Esophagus squamous epithelium (tissue), 5 donors: ENCODE measurements around the gene ZRANB1. TPM values are rescaled to one million over a fixed set of nuclear protein-coding genes. Genes with fewer than 3 reads are reported as not detected.
A peak's percentile ranks its signal among the peaks of the same experiment; 100 is the strongest.
"Not testable (repeated sequence)": the region's sequence is repeated elsewhere in the genome, so short reads cannot be mapped to it uniquely, and the experiment has no call there.

ENCODE experiments used
- DNase-seq: peaks from one replicate; lab custom pipeline; 2025; lab: John Stamatoyannopoulos, UW
- H3K27ac ChIP-seq, 4 donors: fragments of 200-600 bp; sonication (generic); one replicate each; pipeline ENCODE4 v1.5.1; 2016 to 2019; ENCODE audit warnings: mild to moderate bottlenecking in 1 of 4
- H3K27me3 ChIP-seq, 4 donors: fragments of 200-600 bp; sonication (generic); 1 replicate in 3 of 4; 2 replicates in 1 of 4; pipeline versions ENCODE4 v1.5.1 to v1.6.0; 2017 to 2021; ENCODE audit warnings: antibody characterized with exemption in 1 of 4
- H3K36me3 ChIP-seq, 3 donors: fragments of 200-600 bp; sonication (generic); one replicate each; pipeline ENCODE4 v1.5.1; 2016 to 2019
- H3K4me1 ChIP-seq, 3 donors: fragments of 200-600 bp; sonication (generic); one replicate each; pipeline ENCODE4 v1.5.1; 2017 to 2019
- H3K4me3 ChIP-seq, 4 donors: fragments of 200-600 bp; sonication (generic); 1 replicate in 3 of 4; 2 replicates in 1 of 4; pipeline ENCODE4 v1.5.1; 2016 to 2019; ENCODE audit warnings: mild to moderate bottlenecking in 2 of 4, moderate library complexity in 1 of 4
- H3K9me3 ChIP-seq, 3 donors: fragments of 200-600 bp; sonication (generic); one replicate each; pipeline ENCODE4 v1.5.1; 2016 to 2019
- POLR2A ChIP-seq, 4 donors: fragments of 450-650 bp; IDR thresholded peaks; one replicate each; pipeline ENCODE4 v1.6.1; 2017; ENCODE audit warnings: antibody characterized with exemption in 4 of 4, mild to moderate bottlenecking in 4 of 4, moderate library complexity in 3 of 4
- WGBS, 2 donors: methylation state at CpG; one replicate each; pipeline ENCODE4 v1.1.5; 2018; 5-methylcytosine and 5-hydroxymethylcytosine counted together
- intact Hi-C: fragments of 100-400 bp; cut with DNase I; formaldehyde crosslinking; loops from one replicate; pipeline ENCODE4 v1.15.0; 2022
- total RNA-seq, 4 donors: library from RNA; depleted of rRNA; stranded (reverse); fragments of >200 nt; gene quantifications; one replicate each; pipeline ENCODE4 v1.1.0, GENCODE V29; 2016
- TF ChIP-seq, protein P1 (sequence below), 6 experiments: fragments of 450-650 bp in 4 of 6; fragments of 200-600 bp in 2 of 6; sonication (generic) in 2 of 6; IDR thresholded peaks; one replicate each; pipeline ENCODE4 v1.5.1; 2016 to 2019; ENCODE audit warnings: antibody characterized with exemption in 6 of 6, mild to moderate bottlenecking in 4 of 6, moderate library complexity in 4 of 6
- donor health status: DM: yes; HTN: yes; CAD: no.

The ZRANB1 gene
- total RNA-seq, 4 donors from 2014 or later: 11.7 to 25.2 (median 17.4) TPM

- WGBS, 2 donors: 74 to 78% methylated on average over 5 of the region's 5 CpGs
- Histone ChIP-seq H3K9me3 (no peaks in the 10 kb centered on the region), H3K36me3 (peaks cover 4 to 88% (median 25%) of the 10 kb centered on the region in 3 donors), H3K4me1 (peaks cover 0 to 8% (median 0%) of the 10 kb centered on the region in 3 donors), H3K27ac (no peak overlapping the region), H3K4me3 (no peak overlapping the region), H3K27me3 (no peaks in the 10 kb centered on the region)
- intact Hi-C loops: no loop called here
- DNase-seq: no peak
- TF ChIP-seq, protein P1, sequence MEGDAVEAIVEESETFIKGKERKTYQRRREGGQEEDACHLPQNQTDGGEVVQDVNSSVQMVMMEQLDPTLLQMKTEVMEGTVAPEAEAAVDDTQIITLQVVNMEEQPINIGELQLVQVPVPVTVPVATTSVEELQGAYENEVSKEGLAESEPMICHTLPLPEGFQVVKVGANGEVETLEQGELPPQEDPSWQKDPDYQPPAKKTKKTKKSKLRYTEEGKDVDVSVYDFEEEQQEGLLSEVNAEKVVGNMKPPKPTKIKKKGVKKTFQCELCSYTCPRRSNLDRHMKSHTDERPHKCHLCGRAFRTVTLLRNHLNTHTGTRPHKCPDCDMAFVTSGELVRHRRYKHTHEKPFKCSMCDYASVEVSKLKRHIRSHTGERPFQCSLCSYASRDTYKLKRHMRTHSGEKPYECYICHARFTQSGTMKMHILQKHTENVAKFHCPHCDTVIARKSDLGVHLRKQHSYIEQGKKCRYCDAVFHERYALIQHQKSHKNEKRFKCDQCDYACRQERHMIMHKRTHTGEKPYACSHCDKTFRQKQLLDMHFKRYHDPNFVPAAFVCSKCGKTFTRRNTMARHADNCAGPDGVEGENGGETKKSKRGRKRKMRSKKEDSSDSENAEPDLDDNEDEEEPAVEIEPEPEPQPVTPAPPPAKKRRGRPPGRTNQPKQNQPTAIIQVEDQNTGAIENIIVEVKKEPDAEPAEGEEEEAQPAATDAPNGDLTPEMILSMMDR (IDR thresholded peaks at IDR 0.05): no peak
- TF ChIP-seq POLR2A (IDR thresholded peaks at IDR 0.05): no peak
These were observed 43.2 kb downstream of the ZRANB1 start for GRCh38 chr10:124985162-124985561.

DNA sequence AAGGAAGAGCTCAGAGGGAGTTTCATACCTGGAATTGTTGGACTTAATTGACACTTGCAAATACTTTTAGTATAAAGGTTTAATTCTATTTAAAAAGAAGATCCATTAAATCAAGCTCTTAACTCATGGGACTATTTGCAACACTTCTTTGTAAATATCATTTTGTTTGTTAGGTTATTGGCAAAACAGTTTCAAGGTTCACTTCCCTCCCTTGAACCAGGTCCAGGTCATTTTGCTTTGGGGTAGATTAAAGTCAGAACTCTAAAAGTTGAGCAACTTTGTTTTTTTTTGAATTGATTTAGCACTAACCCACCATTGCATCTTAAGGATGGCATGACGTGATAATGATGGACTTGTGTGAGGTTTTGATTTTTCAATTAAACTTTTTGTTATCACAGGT lies 45.9 kb downstream of the ZRANB1 start:
- WGBS, 2 donors: 81 to 82% methylated on average over 1 of the region's 1 CpG
- intact Hi-C loops: no loop called here
- Histone ChIP-seq H3K4me3 (no peak overlapping the region), H3K27ac (no peak overlapping the region), H3K36me3 (peaks cover 16 to 100% (median 41%) of the 10 kb centered on the region in 3 donors), H3K4me1 (peaks cover 0 to 14% (median 0%) of the 10 kb centered on the region in 3 donors), H3K9me3 (no peaks in the 10 kb centered on the region), H3K27me3 (no peaks in the 10 kb centered on the region)
- no peak for DNase-seq
- TF ChIP-seq POLR2A (IDR thresholded peaks at IDR 0.05): no peak
- TF ChIP-seq, protein P1 (IDR thresholded peaks at IDR 0.05): no peak

DNA sequence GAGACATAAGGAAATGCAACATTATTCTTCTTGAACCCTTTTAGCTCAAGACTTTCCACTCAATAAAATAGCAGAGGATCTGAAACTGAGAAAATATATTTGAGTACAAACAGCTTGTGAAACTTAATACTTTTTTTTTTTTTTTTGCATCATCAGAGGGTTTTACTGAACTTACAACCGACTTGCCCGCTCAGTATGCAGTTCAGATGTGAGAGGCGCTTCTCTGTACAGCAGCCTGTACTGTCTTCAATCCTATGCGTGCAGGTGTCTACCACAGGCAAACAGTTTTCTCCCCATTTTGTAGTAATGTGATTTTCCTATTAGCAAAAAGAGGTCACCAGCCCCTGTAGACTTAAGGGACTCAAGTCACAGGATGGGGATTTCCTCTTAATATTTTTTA lies 46.8 kb downstream of the ZRANB1 start:
- H3K27me3 ChIP-seq, H3K4me3 ChIP-seq, H3K9me3 ChIP-seq, intact Hi-C loops, H3K27ac ChIP-seq, DNase-seq: not testable (repeated sequence)
- peaks cover 25 to 100% (median 38%) of the 10 kb centered on the region in 3 donors for H3K36me3 ChIP-seq
- 87 to 93% methylated on average over 4 of the region's 4 CpGs for WGBS, 2 donors
- H3K4me1 ChIP-seq: peaks cover 0 to 14% (median 0%) of the 10 kb centered on the region in 3 donors

DNA sequence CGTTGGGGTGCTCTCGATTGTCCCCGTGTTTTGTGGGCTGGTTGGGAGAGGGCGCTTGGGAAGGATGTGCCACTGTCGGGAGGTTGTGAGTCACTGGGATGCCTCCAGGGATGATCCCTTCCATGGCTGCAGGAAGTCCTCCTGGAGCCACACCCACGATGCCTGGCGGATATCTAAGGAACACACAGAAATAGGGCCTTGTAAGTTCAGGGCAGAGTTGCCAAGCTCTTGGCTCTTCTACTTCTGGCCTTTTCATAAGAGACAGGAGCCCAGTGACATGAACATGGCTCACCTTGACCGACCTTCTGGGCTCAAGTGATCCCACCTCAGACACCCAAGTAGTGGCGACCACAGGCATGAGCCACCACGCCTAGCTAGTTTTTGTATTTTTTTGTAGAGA lies 47.6 kb downstream of the ZRANB1 start:
- WGBS, 2 donors: 56% methylated on average over 10 of the region's 10 CpGs; no CpG with 5 or more reads in 1 of the 2 donors
- DNase-seq: no peak
- peaks cover 31 to 100% (median 42%) of the 10 kb centered on the region in 3 donors for H3K36me3 ChIP-seq
- TF ChIP-seq, protein P1 (IDR thresholded peaks at IDR 0.05): no peak
- TF ChIP-seq POLR2A (IDR thresholded peaks at IDR 0.05): no peak
- peaks cover 0 to 14% (median 0%) of the 10 kb centered on the region in 3 donors for H3K4me1 ChIP-seq
- intact Hi-C loops: no loop called here
- no peaks in the 10 kb centered on the region for H3K9me3 ChIP-seq
- H3K27ac ChIP-seq: peak overlapping the region in 1 of 4 donors; percentile 5
- H3K4me3 ChIP-seq: no peak overlapping the region
- H3K27me3 ChIP-seq: no peaks in the 10 kb centered on the region

GRCh38 chr10:124990671-124991625 lies 49.0 kb downstream of the ZRANB1 start:
- no peak overlapping the region for H3K27ac ChIP-seq
- no peak for DNase-seq
- intact Hi-C loops: no loop called here
- no peaks in the 10 kb centered on the region for H3K27me3 ChIP-seq
- TF ChIP-seq, protein P1 (IDR thresholded peaks at IDR 0.05): no peak
- TF ChIP-seq POLR2A (IDR thresholded peaks at IDR 0.05): no peak
- H3K4me3 ChIP-seq: no peak overlapping the region
- H3K9me3 ChIP-seq: no peaks in the 10 kb centered on the region
- H3K4me1 ChIP-seq: peaks cover 0 to 14% (median 0%) of the 10 kb centered on the region in 3 donors
- H3K36me3 ChIP-seq: peaks cover 31 to 100% (median 43%) of the 10 kb centered on the region in 3 donors
- 81 to 90% methylated on average over 4 to 11 of the region's 14 CpGs for WGBS, 2 donors
